Stimulated activated CD8-positive, alpha-beta memory T cell treated with anti-CD3 and anti-CD28 coated beads, Interleukin-2, amount 100 ng/mL, for 1 hour (primary cell): Measurements from ENCODE around the gene DHPS.
"Not testable (repeated sequence)": the region's sequence is repeated elsewhere in the genome, so short reads cannot be mapped to it uniquely, and the experiment has no call there.

Experiments
- DNase-seq, 2 donors: peaks; one replicate each; pipeline ENCODE4 v3.0.0-alpha.2; 2020; ENCODE audit warnings: low read depth in 2 of 2

Gene DHPS

DNA sequence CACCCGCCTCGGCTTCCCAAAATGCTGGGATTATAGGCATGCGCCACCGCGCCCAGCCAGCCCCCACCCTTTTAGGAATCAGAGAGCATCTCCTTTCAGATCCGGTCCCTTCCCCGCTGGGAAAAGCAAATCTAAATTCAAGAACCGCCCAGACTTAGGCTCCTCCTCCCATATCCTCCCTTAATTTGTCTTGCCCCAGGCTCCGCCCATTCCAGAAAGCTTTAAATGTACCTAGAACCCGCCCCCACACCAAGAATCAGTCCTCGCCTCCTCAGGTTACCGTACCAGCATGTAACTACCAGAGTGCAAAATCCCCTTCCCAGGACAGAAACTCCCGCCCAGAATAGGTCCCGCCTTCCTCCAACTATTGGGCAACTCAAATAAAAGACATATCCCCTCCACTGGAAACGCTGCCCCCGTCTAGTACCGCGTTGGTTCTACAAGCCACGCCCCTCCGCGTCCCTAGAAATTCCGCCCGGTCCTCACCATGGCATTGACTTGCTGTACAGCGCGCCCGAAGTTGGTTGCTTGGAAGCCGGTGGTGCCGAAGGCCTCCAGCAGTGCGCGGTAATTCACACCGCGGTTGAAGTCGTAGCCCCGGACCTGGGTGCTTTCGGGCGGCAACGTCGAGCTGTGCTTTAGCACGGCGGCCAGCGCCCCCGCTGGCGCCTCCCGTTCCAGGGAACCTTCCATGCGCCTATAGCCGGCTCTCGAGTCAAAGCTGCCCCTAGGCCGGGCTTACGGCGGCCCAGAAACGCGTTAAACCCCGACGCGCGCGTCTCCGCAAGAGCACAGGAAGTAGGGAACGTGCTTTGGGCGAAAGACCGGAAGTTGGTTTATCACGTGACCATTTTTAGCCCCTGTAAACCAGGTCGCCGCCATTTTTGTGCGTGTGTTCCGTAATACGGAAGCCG, at the start of gene DHPS:
Gene DHPS, minus strand, starts transcription at position 807 of the 914 bp plus-strand sequence. Its CDS starts 114 bp downstream, at position 693.
- peak; percentile 70 to 83 for DNase-seq

DNA sequence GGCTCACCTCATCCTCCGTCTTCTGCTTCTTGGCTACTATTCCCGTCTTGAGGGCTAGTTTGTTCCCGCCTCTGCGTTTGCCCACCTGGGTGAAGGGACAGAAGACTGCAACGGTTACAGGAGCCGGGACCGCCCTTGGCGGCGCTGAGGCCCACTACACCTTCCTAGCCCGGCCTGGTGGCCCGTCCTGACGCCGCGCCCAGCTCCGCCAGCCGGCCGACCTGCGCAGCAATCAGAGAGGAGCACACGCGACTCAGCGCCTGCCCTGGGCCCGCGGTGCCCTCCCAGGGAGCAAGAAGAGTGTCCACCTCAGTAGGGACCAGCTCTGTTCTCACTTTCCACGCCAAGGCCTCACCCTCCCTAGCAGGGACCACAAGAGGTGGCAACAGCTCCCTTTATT, 49.7 kb upstream of the DHPS start:
- no peak for DNase-seq

DNA sequence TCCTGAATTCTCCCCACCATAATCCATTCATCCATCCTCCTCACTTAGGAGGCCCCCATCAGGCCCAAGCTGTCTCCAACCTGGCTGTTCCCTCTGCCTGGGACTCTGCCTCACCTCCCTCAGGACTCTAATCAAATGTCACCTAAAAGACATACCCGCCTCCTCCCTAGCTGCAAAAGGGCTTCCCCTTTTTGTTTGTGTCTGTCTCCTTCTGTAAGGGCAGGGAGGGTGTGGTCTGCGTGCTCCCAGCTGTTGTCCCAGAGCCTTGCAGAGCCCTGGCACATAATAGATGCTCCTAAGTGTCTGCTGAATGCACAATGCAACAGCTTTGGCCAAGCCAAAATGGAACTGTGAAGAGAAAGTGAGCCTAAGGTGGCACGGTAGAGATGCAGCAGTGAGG, 48.4 kb upstream of the DHPS start:
- DNase-seq, result no peak

DNA sequence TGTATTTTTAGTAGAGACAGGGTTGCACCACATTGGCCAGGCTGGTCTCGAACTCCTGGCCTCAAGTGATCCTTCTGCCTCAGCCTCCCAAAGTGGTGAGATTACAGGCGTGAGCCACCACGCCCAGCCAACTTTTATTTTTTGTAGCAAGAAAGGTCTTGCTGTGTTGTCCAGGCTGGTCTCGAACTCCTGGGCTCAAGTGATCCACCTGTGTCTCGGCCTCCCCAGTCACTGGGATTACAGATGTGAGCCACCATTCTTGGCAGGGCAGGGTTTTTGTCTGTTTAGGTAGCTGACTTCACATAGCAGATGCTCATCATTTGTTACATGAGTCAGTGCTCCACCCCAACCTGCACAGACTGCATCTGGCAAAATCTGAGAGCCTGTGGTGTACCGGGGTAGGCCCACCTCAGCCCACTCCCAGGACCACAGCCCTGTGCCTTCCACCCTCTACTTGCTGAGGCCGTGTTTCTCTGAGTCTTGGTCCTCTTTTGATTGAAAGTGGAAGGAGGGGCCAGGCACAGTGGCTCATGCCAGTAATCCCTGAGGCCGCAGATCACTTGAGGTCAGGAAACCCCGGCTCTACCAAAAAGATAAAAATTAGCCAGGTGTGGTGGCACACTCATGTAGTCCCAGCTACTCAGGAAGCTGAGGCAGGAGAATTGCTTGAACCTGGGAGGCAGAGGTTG, 46.2 kb upstream of the DHPS start:
- DNase-seq, result no peak

DNA sequence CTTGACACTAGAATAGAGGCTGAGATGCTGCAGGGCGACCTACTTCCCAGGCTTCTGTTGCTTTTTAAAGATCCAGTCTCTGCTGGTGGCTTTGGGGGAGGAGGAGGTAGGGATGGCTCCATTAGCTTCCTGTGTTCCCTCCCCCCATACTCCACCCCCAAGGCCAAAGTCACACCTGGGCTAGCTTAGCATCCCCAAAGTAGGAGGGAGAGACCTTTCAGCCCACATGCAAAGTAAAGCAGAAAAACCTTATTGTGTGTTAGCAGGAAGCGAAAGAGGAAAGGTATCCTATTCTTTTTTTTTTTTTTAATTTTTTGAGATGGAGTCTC, 45.3 kb upstream of the DHPS start:
- no peak for DNase-seq

DNA sequence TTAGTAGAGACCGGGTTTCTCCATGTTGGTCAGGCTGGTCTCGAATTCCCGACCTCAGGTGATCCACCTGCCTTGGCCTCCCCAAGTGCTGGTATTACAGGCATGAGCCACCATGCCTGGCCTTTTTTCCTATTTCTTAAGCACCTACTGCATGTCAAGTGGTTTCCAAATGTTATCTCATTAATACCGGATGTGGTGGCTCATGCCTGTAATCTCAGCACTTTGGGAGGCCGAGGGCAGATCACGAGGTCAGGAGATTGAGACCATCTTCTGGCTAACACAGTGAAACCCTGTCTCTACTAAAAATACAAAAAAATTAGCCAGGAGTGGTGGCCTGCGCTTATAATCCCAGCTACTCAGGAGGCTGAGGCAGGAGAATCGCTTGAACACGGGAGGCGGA, 43.9 kb upstream of the DHPS start:
- not testable (repeated sequence) for DNase-seq

DNA sequence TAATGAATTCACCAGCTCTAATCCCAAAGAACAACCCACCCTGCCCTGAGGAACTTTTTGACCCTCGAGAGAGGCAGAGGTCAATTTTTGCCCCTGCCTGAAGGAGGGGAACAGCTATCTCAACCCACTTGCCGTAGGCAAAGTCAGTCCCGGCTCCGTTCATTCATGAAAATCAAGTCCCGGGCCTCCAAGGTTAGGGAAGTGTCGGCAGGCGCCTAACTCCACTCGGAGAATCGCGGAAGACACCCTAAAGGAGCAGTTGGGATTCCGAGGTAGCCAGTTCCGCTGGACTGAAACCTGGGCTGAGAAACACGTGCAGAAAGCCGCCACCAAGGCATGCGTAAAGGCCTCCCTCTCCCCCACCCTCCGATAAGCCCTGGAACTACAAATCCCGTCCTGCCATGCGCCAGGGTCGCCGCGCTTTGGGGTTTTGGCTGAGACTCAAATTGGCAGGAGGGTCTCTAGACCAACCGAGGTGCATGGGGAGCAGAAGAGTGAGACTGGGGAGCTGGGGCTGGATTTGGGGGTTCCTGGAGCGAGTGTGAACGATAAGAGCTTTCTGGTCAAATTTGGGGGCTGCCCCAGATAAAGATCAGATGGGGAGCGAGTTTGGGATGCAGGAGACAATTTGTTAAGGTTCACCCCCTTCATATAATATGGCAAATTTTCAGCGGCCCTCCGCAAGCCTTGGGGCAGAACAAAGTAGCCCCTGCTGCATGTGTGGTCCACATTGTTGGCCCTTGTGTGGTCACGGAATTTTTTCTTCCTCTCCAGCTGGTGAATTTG, 42.2 kb upstream of the DHPS start, which contains the start of gene TNPO2:
Gene TNPO2, minus strand, starts transcription at position 292 of the 786 bp plus-strand sequence. CDS start 2,955 bp downstream, outside the sequence.
- DNase-seq, result peak; percentile 29 to 36

DNA sequence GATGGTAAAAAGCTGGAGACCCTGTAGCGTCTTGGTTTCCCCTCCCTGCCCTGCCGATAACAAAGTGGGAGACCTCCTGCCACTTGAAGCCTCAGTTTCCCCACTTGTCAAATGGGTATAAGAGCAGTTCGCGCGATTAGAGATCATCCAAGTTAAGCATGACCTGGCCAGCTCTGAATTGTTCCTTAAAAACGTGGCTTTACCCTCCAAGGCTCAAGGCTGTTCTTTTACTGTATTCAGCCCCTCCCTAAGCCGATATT, 41.6 kb upstream of the DHPS start:
- DNase-seq, result no peak

DNA sequence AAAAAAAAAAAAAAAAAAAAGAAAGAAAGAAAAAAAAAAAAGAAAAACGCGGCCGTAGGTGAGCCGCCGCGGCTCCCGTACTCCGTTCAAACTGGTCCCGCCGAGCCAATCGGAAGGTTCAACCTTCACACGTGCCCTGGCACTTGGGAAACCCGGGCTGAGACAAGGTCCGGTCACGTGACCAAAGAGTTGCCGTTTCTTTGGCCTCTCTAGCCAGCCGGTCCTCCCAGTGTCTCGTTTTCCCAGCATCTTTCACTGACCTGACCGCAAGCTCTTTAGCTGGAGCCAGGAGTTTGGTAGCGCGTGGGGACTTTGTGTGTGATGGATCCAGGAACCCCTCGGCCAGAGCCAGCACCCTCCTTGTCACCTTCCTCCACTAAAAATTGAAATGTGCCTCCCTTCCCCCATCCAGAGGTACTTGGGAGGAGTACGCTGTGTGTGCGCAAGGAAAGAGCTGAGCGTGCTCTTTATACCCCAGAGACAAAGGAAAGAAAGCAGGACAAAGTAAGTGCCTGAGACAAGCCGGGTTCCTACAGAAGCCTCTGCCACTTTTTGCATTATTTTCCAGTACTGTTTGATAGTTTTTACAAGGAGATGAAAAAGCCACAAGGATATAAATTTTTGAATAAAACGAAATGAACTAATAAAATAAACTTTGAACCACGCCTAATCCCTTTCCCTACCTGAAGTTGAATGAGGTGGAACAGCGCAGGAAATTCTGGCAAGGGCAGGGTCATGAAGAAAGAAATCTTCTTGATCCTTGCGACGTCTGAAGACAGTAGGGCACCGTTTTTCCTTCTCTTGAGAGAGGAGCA, 41.1 kb upstream of the DHPS start:
- peak; percentile 82 to 89 for DNase-seq

DNA sequence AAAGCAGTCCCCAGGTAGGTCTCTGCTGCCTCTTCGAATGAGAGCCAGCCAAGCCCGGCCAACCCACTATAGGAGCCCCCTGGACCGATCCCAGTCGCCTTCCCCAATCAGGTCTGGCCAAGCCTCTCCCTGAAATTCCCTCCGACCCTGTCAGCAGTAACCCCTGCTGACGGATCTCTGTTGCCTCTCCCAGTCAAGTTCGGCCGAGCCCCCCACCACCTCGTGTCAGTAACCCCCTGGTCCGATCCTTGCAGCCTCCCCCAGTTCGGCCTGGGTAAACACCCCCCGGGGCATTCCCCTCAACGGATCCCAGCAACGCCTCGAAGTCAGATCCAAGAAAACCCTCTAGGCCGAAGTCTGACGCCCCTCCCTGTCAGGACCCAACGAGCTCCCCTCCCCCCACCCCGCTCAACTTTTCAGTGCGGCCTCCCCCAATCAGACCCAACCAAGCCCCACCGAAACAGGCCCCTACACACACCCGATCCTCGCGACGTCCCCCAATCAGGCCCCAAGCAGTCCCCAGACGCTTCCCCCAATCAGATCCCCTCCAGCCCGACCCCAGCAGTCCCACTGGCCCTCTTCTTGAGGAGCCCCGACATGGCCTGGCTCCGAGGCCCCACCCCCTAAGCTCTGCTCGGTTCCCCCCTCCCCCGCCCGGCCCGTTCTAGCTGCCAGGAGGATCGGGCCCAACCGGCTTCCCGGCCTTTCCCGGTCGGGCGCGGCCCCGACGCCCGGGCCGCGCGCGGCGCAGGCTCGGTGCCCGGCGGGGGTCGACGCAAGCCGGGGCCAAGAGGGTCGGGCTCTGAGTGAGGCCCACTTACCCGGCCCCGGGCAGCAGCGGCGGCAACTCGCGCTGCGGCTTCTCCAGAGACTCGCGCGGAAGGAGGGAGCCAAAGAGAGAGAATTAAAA, 40.2 kb upstream of the DHPS start:
- no peak for DNase-seq

DNA sequence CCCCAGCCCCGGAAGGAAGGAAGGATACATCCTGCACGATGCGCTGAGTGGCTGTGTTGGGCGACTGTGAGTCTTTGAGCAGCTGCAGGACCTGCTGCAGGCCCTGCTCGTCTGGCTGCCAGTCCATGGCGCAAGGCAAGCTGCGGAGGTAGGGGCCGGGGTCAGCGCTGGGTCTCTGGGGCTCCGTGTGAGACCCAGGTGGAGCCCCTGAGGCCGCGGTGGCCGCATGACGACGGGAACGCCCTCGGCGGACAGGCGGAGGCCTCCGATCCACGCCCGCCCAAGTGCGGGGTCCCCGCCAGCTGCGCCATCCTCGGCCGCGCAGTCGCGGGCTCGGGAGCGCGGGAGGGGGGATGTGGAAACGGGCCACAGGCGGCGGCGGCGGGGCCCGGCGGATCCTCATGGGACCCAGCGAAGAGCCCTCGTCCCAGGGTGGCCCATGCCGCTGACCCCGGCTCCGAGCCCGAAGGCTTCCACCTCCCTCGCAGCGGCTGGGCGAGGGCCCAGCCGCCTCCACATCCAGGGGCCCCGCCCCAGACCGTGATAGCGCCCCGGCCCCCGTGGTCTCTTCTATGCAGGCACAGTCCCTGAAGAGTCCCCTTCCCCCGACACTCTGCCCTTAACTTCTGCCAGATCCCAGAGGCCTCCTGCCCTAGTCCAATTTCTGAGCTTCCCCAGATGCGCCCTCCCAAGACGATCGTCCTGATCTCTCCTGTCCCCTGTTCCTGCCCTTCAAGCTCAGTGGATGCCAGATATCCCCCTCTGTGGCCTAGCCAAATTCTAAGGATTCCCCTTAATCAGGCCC, 39.4 kb upstream of the DHPS start:
- no peak for DNase-seq

DNA sequence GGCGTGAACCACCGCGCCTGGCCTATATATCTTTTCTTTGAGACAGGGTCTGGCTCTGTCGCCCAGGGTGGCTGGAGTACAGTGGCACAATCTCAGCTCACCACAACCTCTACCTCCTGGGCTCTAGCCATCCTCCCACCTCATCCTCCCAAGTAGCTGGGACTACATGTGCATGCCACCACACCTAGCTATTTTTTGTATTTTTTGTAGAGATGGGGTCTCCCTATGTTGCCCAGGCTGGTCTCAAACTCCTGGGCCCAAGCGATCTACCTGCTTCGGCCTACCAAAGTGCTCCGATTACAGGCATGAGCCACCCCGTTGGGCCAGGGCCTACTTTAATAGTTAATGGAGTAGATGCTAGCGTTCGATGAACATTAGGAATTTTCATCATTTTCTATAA, 38.6 kb upstream of the DHPS start:
- no peak for DNase-seq

DNA sequence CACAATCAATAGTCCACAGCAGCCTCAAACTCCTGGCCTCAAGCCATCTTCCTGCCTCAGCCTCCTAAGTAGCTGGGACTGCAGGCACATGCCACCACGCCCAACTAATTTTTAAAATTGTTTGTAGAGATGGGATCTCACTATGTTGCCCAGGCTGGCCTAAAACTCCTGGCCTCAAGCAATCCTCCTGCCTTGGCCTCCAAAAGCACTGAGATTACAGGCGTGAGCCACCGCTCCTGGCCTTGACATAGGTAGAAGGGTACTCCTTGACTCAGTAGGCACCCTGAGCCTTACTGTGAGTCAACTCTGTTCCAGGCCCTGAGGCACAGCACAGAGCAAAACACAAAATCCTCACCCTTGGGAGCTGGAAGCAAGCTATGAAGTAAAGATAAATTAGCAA, 34.2 kb upstream of the DHPS start:
- DNase-seq, result no peak

DNA sequence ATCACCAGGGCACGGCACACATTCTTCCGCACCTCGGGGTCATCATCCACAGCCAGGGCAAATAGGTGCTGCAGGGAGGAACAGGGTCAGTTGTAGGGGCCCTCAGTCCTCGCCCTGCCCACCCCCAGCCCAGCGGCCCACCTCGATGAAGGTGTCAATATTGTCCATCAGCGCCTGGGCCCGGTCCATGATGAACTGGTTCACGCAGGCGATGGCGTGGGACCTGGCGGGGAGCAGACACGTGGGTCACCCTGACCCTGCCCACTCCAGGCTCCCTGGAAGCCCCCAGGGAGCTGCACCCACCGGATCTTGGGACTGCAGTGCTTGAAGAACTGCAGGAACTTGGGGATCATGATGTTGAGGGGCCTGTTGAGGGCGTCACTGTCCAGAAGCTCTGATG, 33.4 kb upstream of the DHPS start:
- DNase-seq, result no peak

DNA sequence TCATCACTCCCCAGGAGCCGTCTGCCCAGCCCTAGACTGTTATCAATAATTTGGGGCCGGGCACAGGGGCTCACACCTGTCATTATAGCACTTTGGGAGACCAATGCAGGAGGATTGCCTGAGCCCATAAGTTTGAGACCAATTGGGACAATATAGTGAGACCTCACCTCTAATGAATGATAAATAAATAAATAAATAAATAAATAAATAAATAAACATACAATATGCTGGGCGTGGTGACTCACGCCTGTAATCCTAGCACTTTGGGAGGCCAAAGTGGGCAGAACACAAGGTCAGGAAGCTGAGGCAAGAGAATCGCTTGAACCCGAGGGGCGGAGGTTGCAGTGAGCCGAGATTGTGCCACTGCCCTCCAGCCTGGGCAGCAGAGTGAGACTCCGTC, 31.6 kb upstream of the DHPS start:
- not testable (repeated sequence) for DNase-seq

DNA sequence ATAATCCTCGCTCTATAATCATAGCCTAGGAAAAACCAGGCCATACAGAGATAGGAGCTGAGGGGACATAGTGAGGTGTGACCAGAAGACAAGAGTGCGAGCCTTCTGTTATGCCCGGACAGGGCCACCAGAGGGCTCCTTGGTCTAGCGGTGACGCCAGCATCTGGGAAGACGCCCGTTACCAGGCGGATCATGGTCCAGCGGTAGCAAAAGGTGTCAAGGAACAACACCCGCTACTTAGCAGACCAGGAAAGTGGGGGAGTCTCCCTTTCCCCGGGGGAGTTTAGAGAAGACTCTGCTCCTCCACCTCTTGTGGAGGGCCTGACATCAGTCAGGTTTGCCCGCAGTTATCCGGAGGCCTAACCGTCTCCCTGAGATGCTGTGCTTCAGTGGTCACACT, 30.4 kb upstream of the DHPS start:
- not testable (repeated sequence) for DNase-seq

DNA sequence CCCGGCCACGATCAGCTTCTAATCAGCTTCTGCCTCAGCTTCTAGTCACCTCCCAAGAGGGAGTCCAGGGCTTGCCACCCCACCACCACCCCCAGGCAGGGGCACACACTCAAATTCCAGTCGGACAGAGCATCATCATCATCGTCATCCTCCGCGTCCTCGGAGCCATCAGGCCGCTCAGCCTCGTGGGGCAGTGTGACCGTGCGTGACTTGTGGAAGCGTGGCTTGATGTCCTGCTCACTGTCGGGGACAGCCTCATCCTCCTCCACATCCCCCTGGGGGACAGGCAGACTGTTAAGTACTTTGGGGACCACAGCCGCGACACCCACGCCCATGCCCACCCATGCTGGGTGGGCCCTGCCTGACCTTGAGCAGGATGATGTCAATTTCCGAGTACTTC, 29.5 kb upstream of the DHPS start:
- no peak for DNase-seq

DNA sequence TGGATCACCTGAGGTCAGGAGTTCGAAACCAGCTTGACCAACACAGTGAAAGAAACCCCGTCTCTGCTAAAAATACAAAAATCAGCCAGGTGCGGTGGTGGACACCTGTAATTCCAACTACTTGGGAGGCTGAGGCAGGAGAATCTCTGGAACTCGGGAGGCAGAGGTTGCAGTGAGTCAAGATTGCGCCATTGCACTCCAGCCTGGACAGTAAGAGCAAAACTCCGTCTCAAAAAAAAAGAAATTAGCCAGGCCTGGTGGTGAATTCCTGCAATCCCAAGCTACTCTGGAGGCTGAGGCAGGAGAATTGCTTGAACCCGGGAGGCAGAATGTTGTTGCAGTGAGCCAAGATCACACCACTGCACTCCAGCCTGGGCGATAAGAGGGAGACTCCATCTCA, 27.0 kb upstream of the DHPS start:
- DNase-seq, result no peak

DNA sequence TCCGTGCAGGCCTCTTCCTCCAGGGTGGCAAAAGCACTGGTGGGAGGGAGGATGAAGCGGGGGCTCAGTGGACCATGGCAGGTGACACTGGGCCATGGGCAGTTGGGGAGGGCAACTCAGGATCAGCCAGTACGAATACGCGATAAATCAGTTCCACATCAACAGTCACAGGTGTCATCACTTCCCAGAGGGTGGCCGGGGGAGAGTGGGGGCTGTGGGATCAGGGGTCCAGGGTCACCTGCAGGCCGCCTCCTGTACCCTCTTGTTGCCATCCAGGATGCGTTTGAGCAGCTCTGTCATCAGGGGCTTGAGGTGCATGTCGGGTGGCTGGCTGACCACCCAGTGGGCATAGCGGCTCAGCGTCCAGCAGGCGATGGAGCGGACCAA, 24.6 kb upstream of the DHPS start:
- DNase-seq, result no peak
